K562 (cell line): Measurements from ENCODE around the gene KAT5. TPM values are rescaled to one million over a fixed set of nuclear protein-coding genes. Genes with fewer than 3 reads are reported as not detected.

ENCODE experiments used
- CC2D1A ChIP-seq: fragments of 450-650 bp; IDR thresholded peaks from 2 replicates; pipeline ENCODE4 v1.6.1; 2017; ENCODE audit warnings: mild to moderate bottlenecking
- CGGBP1 ChIP-seq: fragments of 250-450 bp; sonication (Bioruptor Pico); IDR thresholded peaks from 2 replicates; pipeline ENCODE4 v1.9.0; 2021; ENCODE audit warnings: mild to moderate bottlenecking
- CTBP1 ChIP-seq: fragments of 450-650 bp; IDR thresholded peaks from 2 replicates; pipeline ENCODE4 v1.6.1; 2016; ENCODE audit warnings: borderline replicate concordance
- CTCF ChIP-seq, 3 experiments: IDR thresholded peaks in 2 of 3; conservative IDR thresholded peaks in 1 of 3; 2 replicates each; pipeline ENCODE4 v1.5.1; 2011 to 2012; ENCODE audit warnings: low read length in 3 of 3, mild to moderate bottlenecking in 3 of 3, control low read depth in 2 of 3, improper control_type of control experiment in 1 of 3, inconsistent platforms in 1 of 3, low read depth in 1 of 3, mixed read lengths in 1 of 3, moderate library complexity in 1 of 3; ENCODE audit not compliant: insufficient read depth in 2 of 3
- CTCFL ChIP-seq: IDR thresholded peaks from 2 replicates; pipeline ENCODE4 v1.6.1; 2011; ENCODE audit warnings: borderline replicate concordance, low read depth, mild to moderate bottlenecking, moderate library complexity, low read length; ENCODE audit not compliant: insufficient read depth, poor library complexity, severe bottlenecking
- ETV1 ChIP-seq: fragments of 450-650 bp; conservative IDR thresholded peaks from 2 replicates; pipeline ENCODE4 v1.6.1; 2016; ENCODE audit warnings: missing genetic modification characterization, control low read depth, low read depth, missing compliant biosample characterization
- HMGN3 ChIP-seq: IDR thresholded peaks from 2 replicates; pipeline ENCODE4 v1.6.1; 2011; ENCODE audit warnings: borderline replicate concordance, low read depth, mild to moderate bottlenecking, mixed read lengths, low read length; ENCODE audit not compliant: insufficient read length; ENCODE audit errors: extremely low read depth
- KDM5B ChIP-seq: fragments of 200-600 bp; sonication (generic); IDR thresholded peaks from 2 replicates; pipeline ENCODE4 v1.6.1; 2012; ENCODE audit warnings: low read depth, mild to moderate bottlenecking, moderate library complexity, low read length, control low read depth, inconsistent platforms; ENCODE audit not compliant: insufficient replicate concordance
- MECOM ChIP-seq: fragments of 250-450 bp; sonication (Bioruptor Pico); IDR thresholded peaks from 2 replicates; pipeline ENCODE4 v1.8.0; 2022; ENCODE audit warnings: inconsistent platforms
- MXD1 ChIP-seq: fragments of 250-450 bp; sonication (Bioruptor Pico); IDR thresholded peaks from 2 replicates; pipeline ENCODE4 v1.8.0; 2021; ENCODE audit warnings: borderline replicate concordance, mild to moderate bottlenecking, moderate library complexity; ENCODE audit not compliant: poor library complexity, severe bottlenecking
- NR2F6 ChIP-seq: fragments of 450-650 bp; formaldehyde crosslinking; IDR thresholded peaks from 2 replicates; pipeline ENCODE4 v1.4.0; 2020; ENCODE audit warnings: mild to moderate bottlenecking
- SIN3A ChIP-seq, 2 experiments: fragments of 150-350 bp in 1 of 2; IDR thresholded peaks; 2 replicates each; pipeline ENCODE4 v1.6.1; 2011 to 2016; ENCODE audit warnings: borderline replicate concordance in 2 of 2, low read depth in 2 of 2, low read length in 2 of 2, mild to moderate bottlenecking in 2 of 2, moderate library complexity in 2 of 2; ENCODE audit not compliant: control insufficient read depth in 1 of 2
- TAL1 ChIP-seq: fragments of 450-650 bp; IDR thresholded peaks from 2 replicates; pipeline ENCODE4 v1.6.1; 2016; ENCODE audit warnings: mild to moderate bottlenecking
- THRB ChIP-seq: fragments of 450-650 bp; formaldehyde crosslinking; conservative IDR thresholded peaks from 2 replicates; pipeline ENCODE4 v1.4.0; 2022; ENCODE audit warnings: mild to moderate bottlenecking, missing genetic modification characterization
- TRIM24 ChIP-seq, 2 experiments: fragments of 450-650 bp; IDR thresholded peaks; 2 replicates each; pipeline ENCODE4 v1.6.1; 2016
- ZBTB8A ChIP-seq: fragments of 450-650 bp; IDR thresholded peaks from 2 replicates; pipeline ENCODE4 v1.6.1; 2018; ENCODE audit warnings: mild to moderate bottlenecking, moderate library complexity; ENCODE audit not compliant: partially characterized antibody
- ZFX ChIP-seq: sonication (generic); formaldehyde crosslinking; IDR thresholded peaks from 2 replicates; pipeline ENCODE4 v1.8.0; 2022; ENCODE audit warnings: mild to moderate bottlenecking, missing genetic modification reagents, moderate library complexity
- ZKSCAN8 ChIP-seq: fragments of 200-800 bp; sonication (Bioruptor generic); IDR thresholded peaks from 2 replicates; pipeline ENCODE4 v1.6.1; 2016; ENCODE audit warnings: missing genetic modification characterization, missing compliant biosample characterization
- ZNF175 ChIP-seq: fragments of 200-800 bp; sonication (Bioruptor generic); IDR thresholded peaks from 2 replicates; pipeline ENCODE4 v1.6.1; 2016; ENCODE audit warnings: low read depth, mild to moderate bottlenecking, missing genetic modification characterization, missing compliant biosample characterization
- ZNF551 ChIP-seq: fragments of 250-450 bp; sonication (Bioruptor Pico); IDR thresholded peaks from 2 replicates; pipeline ENCODE4 v1.5.0; 2021; ENCODE audit warnings: mild to moderate bottlenecking, moderate library complexity
- ZNF668 ChIP-seq: fragments of 250-450 bp; sonication (Bioruptor Pico); IDR thresholded peaks from 2 replicates; pipeline ENCODE4 v1.8.0; 2022; ENCODE audit warnings: mild to moderate bottlenecking, inconsistent platforms
- ZZZ3 ChIP-seq: fragments of 450-650 bp; IDR thresholded peaks from 2 replicates; pipeline ENCODE4 v1.6.1; 2016; ENCODE audit warnings: antibody characterized with exemption, mild to moderate bottlenecking, moderate library complexity
- polyA plus RNA-seq, 8 experiments: library from polyadenylated mRNA; depleted of rRNA in 4 of 8; stranded (reverse) in 5 of 8; unstranded in 3 of 8; fragments of >200 nt; fragmentation: Nextera tagmentation in 2 of 8; fragmentation: Illumina TruSeq in 1 of 8; extraction: Ambion mirVana in 2 of 8; extraction: Trizol in 1 of 8; gene quantifications; 2 replicates each; pipeline versions ENCODE4 v1.2.1 to v1.2.3, GENCODE V29; 2011 to 2014; ENCODE audit warnings: inconsistent platforms in 1 of 8, missing spikeins in 1 of 8
- total RNA-seq, 7 experiments: library from RNA; depleted of rRNA in 6 of 7; stranded (reverse); fragments of >200 nt in 6 of 7; fragmentation: Illumina TruSeq in 2 of 7; extraction: Trizol in 2 of 7; gene quantifications; 2 replicates each; pipeline versions ENCODE4 v1.2.1 to v1.2.3, GENCODE V29; 2011 to 2021; ENCODE audit warnings: low replicate concordance in 1 of 7

Gene KAT5
- total and polyA plus RNA-seq, 9 of the 15 experiments (the other 6 are each of a cell fraction or from before 2014, with no cell fraction given) = 3.6 to 76.8 (median 52.7) TPM

GRCh38 chr11:65692367-65692766 lies 19.7 kb upstream of the KAT5 start (continued):
- TF ChIP-seq TAL1 (peak; percentile 42; the same call in 1 of the 2 replicates), ZNF668 (CRISPR knock-in tag) (no peak), MXD1 (CRISPR knock-in tag) (no peak), THRB (no peak), TRIM24 (IDR thresholded peaks at IDR 0.05) (no peak), NR2F6 (CRISPR knock-in tag) (no peak), ZBTB8A (no peak), HMGN3 (no peak), SIN3A (IDR thresholded peaks at IDR 0.05; ENCODE audit: borderline replicate concordance in 2 of 2, control insufficient read depth in 1 of 2, low read depth in 2 of 2, low read length in 2 of 2) (no peak), ZKSCAN8 (CRISPR knock-in tag) (0 out of 2 replicates have a peak, but pooled peaks have one; percentile 48), CC2D1A (no peak), ZNF551 (CRISPR knock-in tag) (no peak), CTBP1 (peak; percentile 26; the same call in 1 of the 2 replicates), CGGBP1 (CRISPR knock-in tag) (no peak), CTCF (IDR thresholded peaks at IDR 0.05 in 2 of 3, conservative IDR thresholded peaks at IDR 0.05 in 1 of 3; ENCODE audit: insufficient read depth in 2 of 3, low read depth in 1 of 3, low read length in 3 of 3) (no peak), MECOM (0 out of 2 replicates have a peak, but pooled peaks have one; percentile 39), ZNF175 (peak; percentile 72; the same call in 1 of the 2 replicates), ZZZ3 (no peak), ZFX (CRISPR knock-in tag) (peak; percentile 25; the same call in 1 of the 2 replicates), ETV1 (tag) (peak; percentile 88), KDM5B (peak; percentile 44), CTCFL (no peak)
